ENCODE data around the gene CDH4. TPM values are rescaled to one million over a fixed set of nuclear protein-coding genes. Genes with fewer than 3 reads are reported as not detected.

Gene CDH4
- total RNA-seq, 4 donors from 2014 or later = not detected

DNA sequence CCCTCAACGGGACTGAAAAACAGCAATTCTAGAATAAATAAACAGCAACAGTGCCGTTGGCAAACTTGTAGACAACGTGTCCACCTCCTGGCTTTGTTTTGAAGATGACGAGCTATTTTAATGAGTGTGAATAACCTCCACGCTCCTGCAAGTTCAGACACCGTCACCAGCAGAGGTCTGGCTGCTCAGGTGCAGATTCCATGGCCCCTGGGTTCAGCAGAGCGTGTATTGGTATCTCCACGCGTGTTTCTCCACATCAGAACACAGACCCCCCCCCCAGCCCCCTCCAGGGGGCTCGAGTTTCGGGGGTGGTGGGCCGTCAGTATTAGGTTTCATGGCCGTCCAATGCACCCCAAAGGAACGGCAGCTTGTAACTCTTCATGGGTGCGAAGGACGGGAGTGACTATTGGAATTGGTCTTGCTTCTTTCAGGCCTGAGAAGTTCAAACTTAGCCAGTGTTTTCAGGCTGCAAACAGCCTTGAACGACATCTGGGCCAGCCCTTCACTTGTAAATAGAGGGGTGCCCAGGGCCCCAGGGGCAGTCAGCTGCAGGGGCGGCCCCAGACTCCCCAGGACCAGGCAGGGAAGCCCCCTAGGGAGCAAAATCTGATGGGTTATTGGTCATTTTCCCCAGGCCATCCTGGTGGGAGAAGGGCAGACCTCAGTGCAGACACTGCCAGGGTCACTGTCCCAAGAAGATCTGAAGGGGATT lies 505.1 kb downstream of the CDH4 start:
- in situ Hi-C loops (cut with MboI; ENCODE audit: low pct_ligation_motif_present in 1 of 4, low pct_unique_long_range_greater_than_20kb in 1 of 4, low sequenced_read_pairs in 3 of 4) = no loop called here
- H3K27me3 ChIP-seq = no peaks in the 10 kb centered on the region
- H3K36me3 ChIP-seq = no peaks in the 10 kb centered on the region
- TF ChIP-seq POLR2A (IDR thresholded peaks at IDR 0.05) (no peak), POLR2AphosphoS5 (IDR thresholded peaks at IDR 0.05) (no peak)
- TF ChIP-seq, protein P1, sequence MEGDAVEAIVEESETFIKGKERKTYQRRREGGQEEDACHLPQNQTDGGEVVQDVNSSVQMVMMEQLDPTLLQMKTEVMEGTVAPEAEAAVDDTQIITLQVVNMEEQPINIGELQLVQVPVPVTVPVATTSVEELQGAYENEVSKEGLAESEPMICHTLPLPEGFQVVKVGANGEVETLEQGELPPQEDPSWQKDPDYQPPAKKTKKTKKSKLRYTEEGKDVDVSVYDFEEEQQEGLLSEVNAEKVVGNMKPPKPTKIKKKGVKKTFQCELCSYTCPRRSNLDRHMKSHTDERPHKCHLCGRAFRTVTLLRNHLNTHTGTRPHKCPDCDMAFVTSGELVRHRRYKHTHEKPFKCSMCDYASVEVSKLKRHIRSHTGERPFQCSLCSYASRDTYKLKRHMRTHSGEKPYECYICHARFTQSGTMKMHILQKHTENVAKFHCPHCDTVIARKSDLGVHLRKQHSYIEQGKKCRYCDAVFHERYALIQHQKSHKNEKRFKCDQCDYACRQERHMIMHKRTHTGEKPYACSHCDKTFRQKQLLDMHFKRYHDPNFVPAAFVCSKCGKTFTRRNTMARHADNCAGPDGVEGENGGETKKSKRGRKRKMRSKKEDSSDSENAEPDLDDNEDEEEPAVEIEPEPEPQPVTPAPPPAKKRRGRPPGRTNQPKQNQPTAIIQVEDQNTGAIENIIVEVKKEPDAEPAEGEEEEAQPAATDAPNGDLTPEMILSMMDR (IDR thresholded peaks at IDR 0.05) = no peak
- 43 to 65% methylated on average over 5 to 18 of the region's 18 CpGs for WGBS, 2 donors (ENCODE audit: low coverage in 1 of 2)
- no peaks in the 10 kb centered on the region for H3K4me1 ChIP-seq
- intact Hi-C loops (cut with DNase I; ENCODE audit: low total_unique reads) = no loop called here
- no peak overlapping the region for H3K27ac ChIP-seq
- no peaks in the 10 kb centered on the region for H3K9me3 ChIP-seq
- no peak overlapping the region for H3K4me3 ChIP-seq
- DNase-seq = no peak

DNA sequence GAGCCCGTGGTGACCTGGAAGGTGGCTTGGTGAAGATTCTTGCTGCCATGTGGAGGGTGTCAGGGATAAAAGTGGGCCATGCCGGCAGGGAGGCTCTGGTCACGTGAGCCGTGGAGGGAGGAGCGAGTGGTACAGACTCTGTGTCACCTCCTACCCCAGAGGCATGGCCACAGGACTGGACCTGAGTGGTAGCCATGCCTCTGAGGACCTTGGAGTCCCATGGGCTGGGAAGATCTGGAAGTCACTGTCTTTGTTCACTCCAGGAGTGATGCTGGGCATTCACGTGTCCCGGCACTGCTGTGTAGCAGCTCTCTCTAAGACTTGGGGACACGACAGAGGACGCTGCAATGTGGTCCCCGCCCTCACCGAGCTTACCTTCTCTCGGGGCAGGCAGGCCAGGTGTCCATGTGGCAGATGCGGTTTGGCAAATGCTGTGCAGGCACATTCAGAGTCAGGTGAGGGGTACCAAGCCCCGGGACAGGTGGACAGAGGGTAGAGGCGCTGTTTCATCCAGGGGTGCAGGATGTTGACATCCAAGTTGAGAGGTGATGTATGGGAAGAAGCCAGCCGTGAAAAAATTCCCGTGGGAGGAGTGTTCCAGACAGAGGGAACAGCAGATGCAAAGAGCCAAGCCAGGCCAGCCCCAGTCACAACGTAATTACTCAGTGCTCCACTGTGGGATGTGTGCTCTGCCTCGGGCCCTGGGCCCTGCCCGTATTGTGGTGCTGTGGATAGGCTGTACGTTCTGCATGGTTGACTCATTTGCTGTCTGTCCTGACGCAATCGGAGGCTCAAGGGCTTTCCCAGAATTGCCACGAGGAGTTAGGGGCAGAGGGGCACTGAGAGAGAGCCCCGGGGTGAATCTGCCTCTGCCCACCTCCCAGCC lies 505.9 kb downstream of the CDH4 start:
- Histone ChIP-seq H3K27me3 (no peaks in the 10 kb centered on the region), H3K4me3 (no peak overlapping the region), H3K27ac (no peak overlapping the region), H3K4me1 (no peaks in the 10 kb centered on the region), H3K9me3 (no peaks in the 10 kb centered on the region), H3K36me3 (no peaks in the 10 kb centered on the region)
- no peak for DNase-seq
- in situ Hi-C loops (cut with MboI; ENCODE audit: low pct_ligation_motif_present in 1 of 4, low pct_unique_long_range_greater_than_20kb in 1 of 4, low sequenced_read_pairs in 3 of 4) (no loop called here), intact Hi-C loops (cut with DNase I; ENCODE audit: low total_unique reads) (no loop called here)
- WGBS, 2 donors (ENCODE audit: low coverage in 1 of 2) = 60 to 81% methylated on average over 1 to 25 of the region's 25 CpGs
- TF ChIP-seq POLR2A (IDR thresholded peaks at IDR 0.05) = no peak
- TF ChIP-seq EP300 (IDR thresholded peaks at IDR 0.05; ENCODE audit: low read depth) = no peak
- TF ChIP-seq, protein P1 (IDR thresholded peaks at IDR 0.05) = no peak
- no peak for TF ChIP-seq POLR2AphosphoS5 (IDR thresholded peaks at IDR 0.05)

DNA sequence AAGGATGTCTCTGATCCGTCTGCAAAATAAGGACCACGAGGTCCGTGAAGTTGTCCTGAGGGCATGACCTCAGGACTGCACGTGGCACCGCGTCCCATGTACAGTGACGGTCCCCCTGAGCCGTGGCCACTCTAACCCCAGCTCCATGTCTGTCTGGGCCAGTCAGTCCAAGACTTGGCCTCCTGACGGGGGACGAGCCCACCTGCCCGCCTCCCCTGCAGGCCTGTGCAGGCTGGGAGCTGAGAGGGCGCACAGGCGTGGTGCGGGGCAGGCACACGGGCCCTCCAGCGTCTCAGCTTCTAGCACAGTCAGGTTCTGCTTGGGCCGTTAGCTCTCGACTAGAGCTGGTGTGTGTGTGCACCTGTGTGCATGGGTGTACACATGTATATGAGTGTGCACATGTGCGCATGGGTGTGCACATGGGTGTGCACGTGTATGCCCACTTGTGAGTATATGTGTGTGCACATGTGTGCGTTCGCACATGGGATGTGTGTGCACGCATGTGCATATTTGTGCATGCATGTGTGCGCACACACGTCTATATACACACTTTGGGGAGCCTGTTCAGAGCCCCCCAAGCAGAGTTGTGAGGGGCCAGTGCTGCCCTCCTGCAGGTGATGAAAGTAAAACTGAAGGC lies 506.6 kb downstream of the CDH4 start:
- TF ChIP-seq, protein P1 (IDR thresholded peaks at IDR 0.05) = no peak
- TF ChIP-seq POLR2A (IDR thresholded peaks at IDR 0.05) = no peak
- TF ChIP-seq POLR2AphosphoS5 (IDR thresholded peaks at IDR 0.05) = no peak
- no peak for TF ChIP-seq EP300 (IDR thresholded peaks at IDR 0.05; ENCODE audit: low read depth)
- no peaks in the 10 kb centered on the region for H3K9me3 ChIP-seq
- H3K4me3 ChIP-seq = no peak overlapping the region
- in situ Hi-C loops (cut with MboI; ENCODE audit: low pct_ligation_motif_present in 1 of 4, low pct_unique_long_range_greater_than_20kb in 1 of 4, low sequenced_read_pairs in 3 of 4) = no loop called here
- no peak overlapping the region for H3K27ac ChIP-seq
- H3K27me3 ChIP-seq = no peaks in the 10 kb centered on the region
- intact Hi-C loops (cut with DNase I; ENCODE audit: low total_unique reads) = no loop called here
- no peaks in the 10 kb centered on the region for H3K4me1 ChIP-seq
- 86 to 89% methylated on average over 2 to 19 of the region's 25 CpGs for WGBS, 2 donors (ENCODE audit: low coverage in 1 of 2)
- no peaks in the 10 kb centered on the region for H3K36me3 ChIP-seq
- no peak for DNase-seq
